Measurements from ENCODE around the gene HDAC1.
"Not testable (repeated sequence)": the region's sequence is repeated elsewhere in the genome, so short reads cannot be mapped to it uniquely, and the experiment has no call there.

HDAC1 gene

DNA sequence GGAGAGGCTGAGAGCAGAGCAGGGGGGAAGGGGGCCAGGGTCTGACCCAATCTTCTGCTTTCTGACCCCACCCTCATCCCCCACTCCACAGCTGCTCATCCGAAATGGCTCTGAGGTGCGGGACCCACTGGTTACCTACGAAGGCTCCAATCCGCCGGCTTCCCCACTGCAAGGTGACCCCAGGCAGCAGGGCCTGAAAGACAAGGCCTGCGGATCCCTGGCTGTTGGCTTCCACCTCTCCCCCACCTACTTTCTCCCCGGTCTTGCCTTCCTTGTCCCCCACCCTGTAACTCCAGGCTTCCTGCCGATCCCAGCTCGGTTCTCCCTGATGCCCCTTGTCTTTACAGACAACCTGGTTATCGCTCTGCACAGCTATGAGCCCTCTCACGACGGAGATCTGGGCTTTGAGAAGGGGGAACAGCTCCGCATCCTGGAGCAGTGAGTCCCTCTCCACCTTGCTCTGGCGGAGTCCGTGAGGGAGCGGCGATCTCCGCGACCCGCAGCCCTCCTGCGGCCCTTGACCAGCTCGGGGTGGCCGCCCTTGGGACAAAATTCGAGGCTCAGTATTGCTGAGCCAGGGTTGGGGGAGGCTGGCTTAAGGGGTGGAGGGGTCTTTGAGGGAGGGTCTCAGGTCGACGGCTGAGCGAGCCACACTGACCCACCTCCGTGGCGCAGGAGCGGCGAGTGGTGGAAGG lies 17.1 kb upstream of the HDAC1 start:
- ChIA-PET CTCF (interaction anchor here (0.6 kb wide), 1 partner anchor 9 kb away, joined by 3 read pairs; no protein-coding TSS in a partner anchor), POLR2A (ENCODE audit: low non-redundant PET) (no interaction called here)
- DNase-seq (ENCODE audit: low spot score): no peak

DNA sequence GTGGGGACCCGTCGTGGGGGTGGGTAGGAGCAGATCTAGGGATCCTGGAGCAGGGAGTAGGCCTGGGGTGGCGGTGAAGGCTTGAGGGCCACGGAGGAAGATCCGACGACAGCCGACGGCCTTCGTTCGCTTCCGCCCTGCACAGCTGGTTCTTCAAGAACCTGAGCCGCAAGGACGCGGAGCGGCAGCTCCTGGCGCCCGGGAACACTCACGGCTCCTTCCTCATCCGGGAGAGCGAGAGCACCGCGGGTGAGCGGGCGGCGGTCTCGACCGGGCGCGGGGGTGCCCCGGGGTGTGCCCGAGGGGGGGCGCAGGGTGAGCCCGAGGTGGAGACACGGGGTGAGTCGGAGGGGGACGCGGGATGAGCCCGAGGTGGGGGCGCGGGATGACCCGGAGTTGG lies 16.5 kb upstream of the HDAC1 start:
- H3K27ac ChIP-seq: no peak overlapping the region
- ChIA-PET POLR2A (ENCODE audit: low non-redundant PET) (no interaction called here), CTCF (no interaction called here)
- TF ChIP-seq, protein P1, sequence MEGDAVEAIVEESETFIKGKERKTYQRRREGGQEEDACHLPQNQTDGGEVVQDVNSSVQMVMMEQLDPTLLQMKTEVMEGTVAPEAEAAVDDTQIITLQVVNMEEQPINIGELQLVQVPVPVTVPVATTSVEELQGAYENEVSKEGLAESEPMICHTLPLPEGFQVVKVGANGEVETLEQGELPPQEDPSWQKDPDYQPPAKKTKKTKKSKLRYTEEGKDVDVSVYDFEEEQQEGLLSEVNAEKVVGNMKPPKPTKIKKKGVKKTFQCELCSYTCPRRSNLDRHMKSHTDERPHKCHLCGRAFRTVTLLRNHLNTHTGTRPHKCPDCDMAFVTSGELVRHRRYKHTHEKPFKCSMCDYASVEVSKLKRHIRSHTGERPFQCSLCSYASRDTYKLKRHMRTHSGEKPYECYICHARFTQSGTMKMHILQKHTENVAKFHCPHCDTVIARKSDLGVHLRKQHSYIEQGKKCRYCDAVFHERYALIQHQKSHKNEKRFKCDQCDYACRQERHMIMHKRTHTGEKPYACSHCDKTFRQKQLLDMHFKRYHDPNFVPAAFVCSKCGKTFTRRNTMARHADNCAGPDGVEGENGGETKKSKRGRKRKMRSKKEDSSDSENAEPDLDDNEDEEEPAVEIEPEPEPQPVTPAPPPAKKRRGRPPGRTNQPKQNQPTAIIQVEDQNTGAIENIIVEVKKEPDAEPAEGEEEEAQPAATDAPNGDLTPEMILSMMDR (conservative IDR thresholded peaks at IDR 0.05; ENCODE audit: low read depth): no peak
- DNase-seq (ENCODE audit: low spot score): no peak

More for the DNA sequence above, 17.1 kb upstream of the HDAC1 start:
- TF ChIP-seq, protein P1 (conservative IDR thresholded peaks at IDR 0.05; ENCODE audit: low read depth): no peak
- H3K27ac ChIP-seq: no peak overlapping the region

DNA sequence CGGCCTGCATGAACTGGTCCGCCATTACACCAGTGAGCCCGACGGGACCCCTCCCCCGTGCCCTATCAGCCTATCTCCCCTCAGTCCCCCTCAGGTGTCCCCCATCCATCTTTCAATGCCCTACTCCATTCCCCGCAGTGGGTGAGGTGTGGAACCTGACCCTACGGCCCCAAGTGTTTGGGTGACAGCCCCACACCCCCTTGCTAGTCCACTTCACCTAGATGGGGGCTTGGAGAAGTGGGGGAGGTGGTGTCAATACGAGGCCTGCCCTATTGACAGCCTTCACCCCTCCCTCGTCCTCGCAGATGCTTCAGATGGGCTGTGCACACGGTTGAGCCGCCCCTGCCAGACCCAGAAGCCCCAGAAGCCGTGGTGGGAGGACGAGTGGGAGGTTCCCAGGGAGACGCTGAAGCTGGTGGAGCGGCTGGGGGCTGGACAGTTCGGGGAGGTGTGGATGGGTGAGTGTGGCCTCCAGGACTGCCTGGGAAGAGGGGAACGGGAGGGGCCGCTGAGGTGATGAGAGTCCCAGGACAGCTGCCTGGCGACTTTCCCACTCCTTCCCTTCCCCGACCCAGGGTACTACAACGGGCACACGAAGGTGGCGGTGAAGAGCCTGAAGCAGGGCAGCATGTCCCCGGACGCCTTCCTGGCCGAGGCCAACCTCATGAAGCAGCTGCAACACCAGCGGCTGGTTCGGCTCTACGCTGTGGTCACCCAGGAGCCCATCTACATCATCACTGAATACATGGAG lies 15.7 kb upstream of the HDAC1 start:
- ChIA-PET POLR2A (ENCODE audit: low non-redundant PET) (no interaction called here), CTCF (interaction anchor here (0.6 to 1.0 kb wide), 2 partner anchors 35 to 935 kb away, joined by 3 to 5 read pairs; no protein-coding TSS in a partner anchor)
- no peak for DNase-seq (ENCODE audit: low spot score)
- TF ChIP-seq, protein P1 (conservative IDR thresholded peaks at IDR 0.05; ENCODE audit: low read depth): no peak
- no peak overlapping the region for H3K27ac ChIP-seq

DNA sequence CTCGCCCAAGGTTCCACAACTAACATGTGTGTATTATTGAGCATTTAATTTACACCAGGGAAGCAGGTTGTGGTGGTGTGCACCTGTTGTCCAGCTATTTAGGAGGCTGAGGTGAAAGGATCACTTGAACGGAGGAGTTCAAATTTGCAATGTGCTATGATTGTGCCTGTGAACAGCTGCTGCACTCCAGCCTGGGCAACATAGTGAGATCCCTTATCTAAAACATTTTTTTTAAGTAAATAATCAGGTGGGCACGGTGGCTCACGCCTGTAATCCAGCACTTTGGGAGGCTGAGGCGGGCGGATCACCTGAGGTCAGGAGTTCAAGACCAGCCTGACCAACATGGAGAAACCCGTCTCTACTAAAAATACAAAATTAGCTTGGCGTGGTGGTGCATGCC lies 7.1 kb upstream of the HDAC1 start:
- POLR2A ChIA-PET (ENCODE audit: low non-redundant PET); H3K27ac ChIP-seq; DNase-seq (ENCODE audit: low spot score); CTCF ChIA-PET: not testable (repeated sequence)

DNA sequence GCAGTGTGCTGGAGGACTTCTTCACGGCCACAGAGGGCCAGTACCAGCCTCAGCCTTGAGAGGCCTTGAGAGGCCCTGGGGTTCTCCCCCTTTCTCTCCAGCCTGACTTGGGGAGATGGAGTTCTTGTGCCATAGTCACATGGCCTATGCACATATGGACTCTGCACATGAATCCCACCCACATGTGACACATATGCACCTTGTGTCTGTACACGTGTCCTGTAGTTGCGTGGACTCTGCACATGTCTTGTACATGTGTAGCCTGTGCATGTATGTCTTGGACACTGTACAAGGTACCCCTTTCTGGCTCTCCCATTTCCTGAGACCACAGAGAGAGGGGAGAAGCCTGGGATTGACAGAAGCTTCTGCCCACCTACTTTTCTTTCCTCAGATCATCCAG lies 6.2 kb upstream of the HDAC1 start:
- TF ChIP-seq, protein P1 (conservative IDR thresholded peaks at IDR 0.05; ENCODE audit: low read depth): no peak
- H3K27ac ChIP-seq: no peak overlapping the region
- ChIA-PET CTCF (no interaction called here), POLR2A (ENCODE audit: low non-redundant PET) (no interaction called here)
- no peak for DNase-seq (ENCODE audit: low spot score)

DNA sequence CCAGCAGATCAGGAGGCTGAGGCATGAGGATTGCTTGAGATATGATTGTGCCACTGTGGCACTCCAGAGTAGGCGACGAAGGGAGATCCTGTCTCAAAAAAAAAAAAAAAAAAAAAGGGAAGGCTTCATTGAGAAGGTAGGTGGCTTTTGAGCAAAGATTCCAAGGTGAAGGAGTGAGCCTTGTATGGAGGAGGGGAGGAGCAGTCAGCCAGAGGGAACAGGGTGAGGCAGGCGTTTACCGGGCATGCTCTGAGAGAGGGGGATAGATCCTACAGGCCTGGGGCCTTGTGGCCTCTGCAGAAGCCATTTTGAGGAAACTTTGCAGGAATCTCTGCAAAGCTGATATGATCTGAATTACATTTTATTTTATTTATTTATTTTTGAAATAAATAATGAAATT lies 5.1 kb upstream of the HDAC1 start:
- ChIA-PET CTCF (no interaction called here), POLR2A (ENCODE audit: low non-redundant PET) (no interaction called here)
- no peak for DNase-seq (ENCODE audit: low spot score)
- H3K27ac ChIP-seq: no peak overlapping the region
- TF ChIP-seq, protein P1 (conservative IDR thresholded peaks at IDR 0.05; ENCODE audit: low read depth): no peak

DNA sequence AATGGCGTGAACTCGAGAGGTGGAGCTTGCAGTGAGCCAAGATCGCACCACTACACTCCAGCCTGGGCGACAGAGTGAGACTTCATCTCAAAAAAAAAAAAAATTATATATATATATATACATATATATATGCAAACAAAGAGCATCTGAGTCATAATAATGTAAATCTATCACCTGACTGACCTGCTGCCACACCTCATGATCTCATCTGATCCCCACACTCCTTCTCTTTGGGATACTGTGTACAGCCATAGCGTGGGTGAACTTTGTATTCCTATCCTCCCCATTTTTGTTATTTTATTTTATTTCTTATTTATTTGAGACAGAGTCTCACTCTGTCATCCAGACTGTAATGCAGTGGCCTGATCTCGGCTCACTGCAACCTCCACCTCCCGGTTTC lies 2.6 kb upstream of the HDAC1 start:
- TF ChIP-seq, protein P1 (conservative IDR thresholded peaks at IDR 0.05; ENCODE audit: low read depth): no peak
- ChIA-PET CTCF (interaction anchor here (0.6 kb wide), 1 partner anchor 28 kb away, joined by 3 read pairs; no protein-coding TSS in a partner anchor), POLR2A (ENCODE audit: low non-redundant PET) (no interaction called here)
- H3K27ac ChIP-seq: peak overlapping the region; percentile 53
- DNase-seq (ENCODE audit: low spot score): peak; percentile 72

Data from RWPE1 (cell line).